Astrocyte of the cerebellum (primary cell): Measurements from ENCODE around the gene CDKL1.

ENCODE experiments used
- DNase-seq: peaks from one replicate; pipeline ENCODE4 v3.0.0-alpha.2; 2011; ENCODE audit warnings: low read depth
- H3K4me3 ChIP-seq: 2 replicates; pipeline ENCODE4 v1.5.1; 2011; ENCODE audit warnings: mild to moderate bottlenecking, low read depth, low read length, moderate library complexity
- CTCF ChIP-seq: IDR thresholded peaks from 2 replicates; pipeline ENCODE4 v1.5.1; 2012; ENCODE audit warnings: low read length, low read depth, moderate library complexity, mild to moderate bottlenecking; ENCODE audit errors: missing control alignments
- in situ Hi-C: cut with HindIII; loops from 2 replicates; pipeline ENCODE4 v1.10.0; 2017; ENCODE audit warnings: low sequenced_read_pairs

Gene CDKL1

GRCh38 chr14:50396631-50397389, at the start of gene CDKL1:
Gene CDKL1, minus strand, starts transcription at chr14:50396881. Its CDS starts 1,013 bp downstream, at chr14:50395868.
- H3K4me3 ChIP-seq: peak within 1 kb of the TSS; percentile 65
- in situ Hi-C loops: no loop called here
- no peak for DNase-seq
- no peak for TF ChIP-seq CTCF

GRCh38 chr14:50434528-50434927, 37.8 kb upstream of the CDKL1 start:
- TF ChIP-seq CTCF: no peak
- DNase-seq: no peak
- in situ Hi-C loops: no loop called here
- no peak overlapping the region for H3K4me3 ChIP-seq

GRCh38 chr14:50432131-50432530, 35.5 kb upstream of the CDKL1 start:
- H3K4me3 ChIP-seq: no peak overlapping the region
- in situ Hi-C loops: no loop called here
- no peak for TF ChIP-seq CTCF
- DNase-seq: no peak

GRCh38 chr14:50425816-50426215, 29.1 kb upstream of the CDKL1 start:
- in situ Hi-C loops: no loop called here
- no peak for TF ChIP-seq CTCF
- H3K4me3 ChIP-seq: no peak overlapping the region
- DNase-seq: peak; percentile 51

GRCh38 chr14:50425105-50425504, 28.4 kb upstream of the CDKL1 start:
- no peak overlapping the region for H3K4me3 ChIP-seq
- in situ Hi-C loops: no loop called here
- TF ChIP-seq CTCF: no peak
- no peak for DNase-seq

GRCh38 chr14:50423529-50423928, 26.8 kb upstream of the CDKL1 start:
- in situ Hi-C loops: no loop called here
- H3K4me3 ChIP-seq: no peak overlapping the region
- TF ChIP-seq CTCF: no peak
- DNase-seq: no peak

GRCh38 chr14:50421499-50421898, 24.8 kb upstream of the CDKL1 start:
- H3K4me3 ChIP-seq: no peak overlapping the region
- TF ChIP-seq CTCF: no peak
- in situ Hi-C loops: no loop called here
- DNase-seq: no peak
